Osteoblast (primary cell): ENCODE measurements around the gene CDX1. TPM values are rescaled to one million over a fixed set of nuclear protein-coding genes. Genes with fewer than 3 reads are reported as not detected.

Experiments
- DNase-seq: peaks from one replicate; pipeline ENCODE4 v3.0.0; 2011; ENCODE audit warnings: low spot score, mixed read lengths; ENCODE audit not compliant: insufficient read length; ENCODE audit errors: missing footprints
- H2AFZ ChIP-seq: 2 replicates; pipeline ENCODE4 v1.6.0; 2011; ENCODE audit warnings: mild to moderate bottlenecking, low read length
- H3K27ac ChIP-seq: 2 replicates; pipeline ENCODE4 v1.5.1; 2011; ENCODE audit warnings: mild to moderate bottlenecking, low read depth, low read length, moderate library complexity
- H3K27me3 ChIP-seq: 2 replicates; pipeline ENCODE4 v1.6.0; 2012; ENCODE audit warnings: mild to moderate bottlenecking, control low read depth, inconsistent platforms, low read length, moderate library complexity; ENCODE audit not compliant: insufficient read depth
- H3K36me3 ChIP-seq: 2 replicates; pipeline ENCODE4 v1.5.1; 2011; ENCODE audit warnings: mild to moderate bottlenecking, low read length, control low read depth, moderate library complexity; ENCODE audit not compliant: insufficient read depth
- H3K4me1 ChIP-seq: 2 replicates; pipeline ENCODE4 v1.5.1; 2011; ENCODE audit warnings: mild to moderate bottlenecking, low read length, control low read depth, moderate library complexity; ENCODE audit not compliant: insufficient read depth
- H3K4me2 ChIP-seq: 2 replicates; pipeline ENCODE4 v1.6.0; 2011; ENCODE audit warnings: mild to moderate bottlenecking, low read length; ENCODE audit not compliant: insufficient read depth
- H3K4me3 ChIP-seq: fragments of 200-600 bp; sonication (generic); 3 replicates; pipeline ENCODE4 v1.5.1; 2012; ENCODE audit warnings: mild to moderate bottlenecking, low read length, inconsistent platforms; ENCODE audit not compliant: insufficient read depth
- H3K79me2 ChIP-seq: 2 replicates; pipeline ENCODE4 v1.6.0; 2012; ENCODE audit warnings: mild to moderate bottlenecking, low read length, control low read depth, inconsistent platforms; ENCODE audit not compliant: insufficient read depth
- H3K9me3 ChIP-seq: 2 replicates; pipeline ENCODE4 v1.5.1; 2011; ENCODE audit warnings: low read depth, low read length, control low read depth
- H4K20me1 ChIP-seq: 2 replicates; pipeline ENCODE4 v1.6.0; 2012; ENCODE audit warnings: mild to moderate bottlenecking, low read length, control low read depth; ENCODE audit not compliant: insufficient read depth
- total RNA-seq: library from RNA; depleted of rRNA; stranded (reverse); fragments of >200 nt; gene quantifications from 2 replicates; pipeline ENCODE4 v1.2.3, GENCODE V29; 2012
- TF ChIP-seq, protein P1 (sequence below): IDR thresholded peaks from 2 replicates; pipeline ENCODE4 v1.5.1; 2011; ENCODE audit warnings: mild to moderate bottlenecking, low read depth, low read length, moderate library complexity; ENCODE audit errors: extremely low read depth

CDX1 gene
- total RNA-seq, 1 donor: 0.36 TPM

DNA sequence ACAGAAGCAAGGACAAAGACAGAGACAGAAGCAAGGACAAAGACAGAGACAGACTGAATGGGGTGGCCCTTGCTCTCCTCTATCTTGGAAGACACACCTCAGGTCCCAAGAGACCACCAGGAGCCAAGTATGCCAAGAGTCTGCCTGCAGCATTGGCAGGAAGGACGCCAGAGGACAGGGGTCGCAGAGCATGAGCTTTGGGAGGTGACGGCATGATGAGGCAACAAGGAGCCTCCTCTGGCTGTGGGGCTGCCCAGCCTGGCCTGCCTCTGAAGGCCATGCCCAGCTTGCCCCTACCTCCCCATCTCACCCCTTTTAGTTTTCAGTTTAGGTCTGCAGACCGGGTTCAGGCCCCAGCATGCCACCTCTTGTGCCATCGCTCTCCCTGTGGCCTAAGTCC lies 28.6 kb upstream of the CDX1 start:
- H3K27me3 ChIP-seq: no peaks in the 10 kb centered on the region
- H3K27ac ChIP-seq: peak overlapping the region; percentile 96
- peaks cover 69% of the 10 kb centered on the region for H3K79me2 ChIP-seq
- TF ChIP-seq, protein P1, sequence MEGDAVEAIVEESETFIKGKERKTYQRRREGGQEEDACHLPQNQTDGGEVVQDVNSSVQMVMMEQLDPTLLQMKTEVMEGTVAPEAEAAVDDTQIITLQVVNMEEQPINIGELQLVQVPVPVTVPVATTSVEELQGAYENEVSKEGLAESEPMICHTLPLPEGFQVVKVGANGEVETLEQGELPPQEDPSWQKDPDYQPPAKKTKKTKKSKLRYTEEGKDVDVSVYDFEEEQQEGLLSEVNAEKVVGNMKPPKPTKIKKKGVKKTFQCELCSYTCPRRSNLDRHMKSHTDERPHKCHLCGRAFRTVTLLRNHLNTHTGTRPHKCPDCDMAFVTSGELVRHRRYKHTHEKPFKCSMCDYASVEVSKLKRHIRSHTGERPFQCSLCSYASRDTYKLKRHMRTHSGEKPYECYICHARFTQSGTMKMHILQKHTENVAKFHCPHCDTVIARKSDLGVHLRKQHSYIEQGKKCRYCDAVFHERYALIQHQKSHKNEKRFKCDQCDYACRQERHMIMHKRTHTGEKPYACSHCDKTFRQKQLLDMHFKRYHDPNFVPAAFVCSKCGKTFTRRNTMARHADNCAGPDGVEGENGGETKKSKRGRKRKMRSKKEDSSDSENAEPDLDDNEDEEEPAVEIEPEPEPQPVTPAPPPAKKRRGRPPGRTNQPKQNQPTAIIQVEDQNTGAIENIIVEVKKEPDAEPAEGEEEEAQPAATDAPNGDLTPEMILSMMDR: no peak
- H3K4me3 ChIP-seq: peak overlapping the region; percentile 29
- peaks cover 49% of the 10 kb centered on the region for H3K36me3 ChIP-seq
- H4K20me1 ChIP-seq: no peaks in the 10 kb centered on the region
- peaks cover 74% of the 10 kb centered on the region for H3K4me1 ChIP-seq
- H3K4me2 ChIP-seq: peak overlapping the region; percentile 76
- H2AFZ ChIP-seq: no peak overlapping the region
- H3K9me3 ChIP-seq: no peaks in the 10 kb centered on the region
- DNase-seq: no peak

DNA sequence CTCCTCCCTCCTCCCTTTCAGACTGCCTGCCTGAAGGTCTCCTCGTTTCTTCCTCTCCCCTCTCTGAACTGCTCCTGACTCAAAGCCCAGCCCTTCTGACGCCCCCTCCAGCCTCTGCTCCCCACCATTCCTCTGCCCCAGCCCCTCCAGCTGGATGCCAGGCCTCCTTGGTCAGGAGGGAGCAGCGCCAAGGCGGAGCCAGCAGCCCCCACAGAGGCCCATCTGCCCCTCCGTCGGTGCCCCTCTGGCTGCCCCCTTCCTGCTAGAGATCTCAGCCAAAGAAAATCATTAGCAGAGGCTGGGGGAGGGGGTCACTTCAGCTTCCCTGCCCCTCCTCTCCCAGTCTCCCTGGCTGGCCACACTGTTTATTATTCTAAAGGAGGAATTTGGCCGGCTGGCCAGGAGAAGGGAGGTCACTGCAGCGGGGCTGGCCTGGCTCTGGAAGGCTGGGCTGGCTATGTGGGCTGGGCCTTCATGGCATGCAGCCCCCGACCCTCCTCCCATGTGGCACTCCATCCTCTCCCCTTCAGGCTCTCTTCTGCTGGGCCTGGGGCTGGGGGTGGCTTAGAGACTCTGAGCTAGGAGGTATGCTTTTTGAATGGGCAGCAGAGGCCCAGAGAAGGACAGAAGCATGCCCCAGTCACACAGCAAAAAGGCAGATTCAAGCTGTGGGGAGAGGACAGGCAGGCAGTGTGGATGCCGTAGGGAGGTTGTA lies 27.9 kb upstream of the CDX1 start:
- peak; percentile 95 for DNase-seq
- Histone ChIP-seq H3K27ac (peak overlapping the region; percentile 96), H4K20me1 (no peaks in the 10 kb centered on the region), H2AFZ (no peak overlapping the region), H3K79me2 (peaks cover 67% of the 10 kb centered on the region), H3K4me1 (peaks cover 80% of the 10 kb centered on the region), H3K36me3 (peaks cover 42% of the 10 kb centered on the region), H3K4me3 (peak overlapping the region; percentile 29), H3K27me3 (no peaks in the 10 kb centered on the region), H3K9me3 (no peaks in the 10 kb centered on the region), H3K4me2 (peak overlapping the region; percentile 76)
- TF ChIP-seq, protein P1: no peak

DNA sequence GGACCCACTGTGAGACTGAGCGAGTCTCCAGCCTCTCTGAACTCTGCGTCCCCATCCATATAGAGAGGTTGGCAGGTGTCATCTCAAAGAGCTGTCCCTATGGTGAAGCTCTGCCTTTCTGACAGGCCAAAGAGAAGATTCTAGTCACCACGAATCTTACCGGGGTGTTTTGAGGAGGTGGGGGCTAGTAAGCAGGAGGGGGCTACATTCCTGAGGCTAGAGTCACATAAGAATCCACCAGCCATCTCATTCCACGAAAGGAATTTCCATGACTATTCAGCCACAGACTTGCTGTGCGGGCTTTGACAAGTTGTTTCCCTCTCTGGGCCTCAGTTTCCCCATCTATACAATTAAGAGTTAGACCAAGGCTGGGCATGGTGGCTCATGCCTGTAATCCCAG lies 27.2 kb upstream of the CDX1 start:
- Histone ChIP-seq H3K4me2 (peak overlapping the region; percentile 76), H3K27ac (peak overlapping the region; percentile 96), H3K4me1 (peaks cover 84% of the 10 kb centered on the region), H3K36me3 (peaks cover 36% of the 10 kb centered on the region), H2AFZ (no peak overlapping the region), H3K9me3 (no peaks in the 10 kb centered on the region), H3K4me3 (peak overlapping the region; percentile 22), H3K79me2 (peaks cover 67% of the 10 kb centered on the region), H3K27me3 (no peaks in the 10 kb centered on the region), H4K20me1 (no peaks in the 10 kb centered on the region)
- TF ChIP-seq, protein P1: no peak
- no peak for DNase-seq

DNA sequence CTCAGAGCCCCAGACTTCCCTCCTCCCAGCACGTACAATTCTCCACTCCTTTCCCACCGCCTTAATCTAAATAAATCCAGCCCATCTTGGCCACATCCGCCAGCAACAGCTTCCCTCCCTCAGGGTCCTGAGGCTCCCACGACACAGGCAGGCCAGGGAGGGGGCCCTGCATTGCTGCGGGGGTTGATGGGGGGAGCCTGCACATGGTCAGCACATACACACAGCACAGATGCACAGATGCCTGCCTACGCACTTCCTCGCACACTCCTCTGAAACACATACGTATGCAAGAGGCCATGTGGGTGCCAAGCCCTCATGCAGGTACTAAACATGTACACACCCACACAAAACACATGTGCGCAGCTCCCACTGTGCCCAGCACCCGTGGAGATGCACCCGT lies 25.7 kb upstream of the CDX1 start:
- Histone ChIP-seq H3K79me2 (peaks cover 77% of the 10 kb centered on the region), H3K36me3 (peaks cover 21% of the 10 kb centered on the region), H3K4me1 (peaks cover 89% of the 10 kb centered on the region), H2AFZ (no peak overlapping the region), H3K27me3 (no peaks in the 10 kb centered on the region), H3K9me3 (no peaks in the 10 kb centered on the region), H3K27ac (peak overlapping the region; percentile 96), H3K4me2 (peak overlapping the region; percentile 14), H4K20me1 (no peaks in the 10 kb centered on the region), H3K4me3 (no peak overlapping the region)
- TF ChIP-seq, protein P1: no peak
- no peak for DNase-seq
